LNCaP clone FGC (cell line): ENCODE measurements around the gene HOXC9.

ENCODE experiments used
- DNase-seq: peaks from one replicate; pipeline ENCODE4 v3.0.0-alpha.2; 2011; ENCODE audit warnings: low read depth
- H3K4me3 ChIP-seq: 2 replicates; pipeline ENCODE4 v1.5.1; 2011; ENCODE audit warnings: mild to moderate bottlenecking, low read depth, low read length, control low read depth
- CTCF ChIP-seq: IDR thresholded peaks from 2 replicates; pipeline ENCODE4 v1.5.1; 2012; ENCODE audit warnings: mild to moderate bottlenecking; ENCODE audit not compliant: control insufficient read depth, insufficient read depth; ENCODE audit errors: extremely low read depth

The HOXC9 gene

GRCh38 chr12:53981634-53982565 lies 18.1 kb upstream of the HOXC9 start:
- no peak for DNase-seq
- no peak overlapping the region for H3K4me3 ChIP-seq
- no peak for TF ChIP-seq CTCF

DNA sequence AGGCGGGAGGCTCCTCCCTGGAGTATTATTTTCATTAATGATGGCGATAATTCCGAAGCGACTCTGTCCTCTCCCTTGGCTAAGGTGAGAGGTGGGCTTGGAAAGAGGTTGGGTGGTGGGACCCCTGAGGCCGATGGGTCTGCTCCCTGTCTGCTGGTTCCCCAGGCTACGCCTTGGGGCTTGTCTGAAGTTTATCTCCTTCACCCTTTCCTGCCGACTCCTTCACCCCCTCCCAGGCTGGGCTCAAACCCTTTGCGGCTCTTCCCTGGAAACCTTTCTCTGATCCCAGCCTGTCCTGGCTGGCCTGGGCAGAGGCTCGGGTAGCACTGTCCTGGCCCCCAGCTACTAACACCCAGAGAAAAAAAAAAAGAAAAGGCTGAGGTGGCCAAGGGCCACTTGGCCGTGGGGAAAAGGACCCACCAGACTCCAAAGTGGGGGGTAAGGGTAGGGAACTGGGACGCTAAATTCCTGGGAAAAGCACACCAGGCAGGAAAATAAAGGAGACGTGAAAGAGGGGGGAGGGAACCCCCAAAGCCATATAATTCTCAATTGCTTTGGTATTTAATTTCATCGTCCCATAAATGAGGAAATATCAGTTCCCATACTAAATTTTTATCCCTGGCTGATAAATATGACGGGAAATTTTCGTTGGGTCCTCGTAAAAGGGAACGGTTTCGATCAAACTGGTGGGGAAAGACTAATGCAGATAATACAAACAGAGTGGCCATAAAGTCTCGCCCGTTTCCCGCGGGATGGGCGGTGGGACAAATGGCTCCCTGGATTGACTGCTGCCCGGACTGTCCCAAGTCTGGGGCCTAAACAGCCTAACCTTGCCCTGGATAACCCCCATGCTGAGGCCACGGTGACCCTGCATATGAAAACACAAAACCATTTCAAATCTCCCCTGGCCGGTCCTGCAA lies 17.1 kb upstream of the HOXC9 start:
- no peak for DNase-seq
- TF ChIP-seq CTCF, result no peak
- H3K4me3 ChIP-seq, result no peak overlapping the region

DNA sequence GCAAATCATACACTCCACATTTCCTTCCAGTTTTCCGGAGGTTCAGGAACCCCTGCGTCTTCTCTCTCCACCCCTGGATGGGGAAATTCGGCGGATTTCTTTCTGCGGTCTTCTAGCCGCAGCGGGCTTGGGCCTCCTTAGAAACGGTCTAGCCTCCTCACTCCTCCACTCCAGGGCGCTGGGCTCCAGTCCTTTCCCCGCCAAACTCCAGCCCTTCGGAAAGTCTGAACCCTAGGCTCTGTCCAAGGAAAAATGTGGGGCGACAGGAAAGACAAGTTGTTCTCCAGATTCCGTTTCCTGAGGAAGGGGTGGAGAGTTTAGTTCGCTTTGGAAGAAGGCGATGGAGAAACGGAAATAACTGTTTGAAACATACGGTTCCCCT lies 16.4 kb upstream of the HOXC9 start:
- H3K4me3 ChIP-seq, result no peak overlapping the region
- no peak for DNase-seq

GRCh38 chr12:53983950-53984572 lies 15.9 kb upstream of the HOXC9 start:
- H3K4me3 ChIP-seq, result no peak overlapping the region
- DNase-seq, result no peak
- TF ChIP-seq CTCF, result no peak

More for the DNA sequence above, 16.4 kb upstream of the HOXC9 start:
- TF ChIP-seq CTCF, result no peak

GRCh38 chr12:53984901-53985691 lies 14.9 kb upstream of the HOXC9 start, which contains the start of gene HOXC10:
Gene HOXC10 (plus strand): TSS chr12:53985146. CDS start chr12:53985260, 114 bp downstream.
- H3K4me3 ChIP-seq, result peak within 1 kb of the TSS; percentile 24; the same call in 1 of the 2 replicates
- DNase-seq, result no peak
- TF ChIP-seq CTCF, result peak; percentile 64

DNA sequence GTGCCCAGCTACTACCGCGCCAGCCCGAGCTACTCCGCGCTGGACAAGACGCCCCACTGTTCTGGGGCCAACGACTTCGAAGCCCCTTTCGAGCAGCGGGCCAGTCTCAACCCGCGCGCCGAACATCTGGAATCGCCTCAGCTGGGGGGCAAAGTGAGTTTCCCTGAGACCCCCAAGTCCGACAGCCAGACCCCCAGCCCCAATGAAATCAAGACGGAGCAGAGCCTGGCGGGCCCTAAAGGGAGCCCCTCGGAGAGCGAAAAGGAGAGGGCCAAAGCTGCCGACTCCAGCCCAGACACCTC lies 14.3 kb upstream of the HOXC9 start:
- H3K4me3 ChIP-seq, result no peak overlapping the region
- DNase-seq, result no peak
- no peak for TF ChIP-seq CTCF
